OCI-LY7 (cell line): Measurements from ENCODE around the gene SLC22A6. TPM values are rescaled to one million over a fixed set of nuclear protein-coding genes. Genes with fewer than 3 reads are reported as not detected.

Source experiments
- BruUV-seq: library from RNA; stranded (reverse); fragments of 400-500 nt; replicated peaks from 2 replicates; lab custom pipeline; 2021; lab: Mats Ljungman, UMichigan
- CTCF ChIA-PET: fragments of 300-600 bp; sonication (Branson Sonifier 250); formaldehyde crosslinking; loops from one replicate; lab custom pipeline; 2022; ENCODE audit warnings: antibody characterized with exemption; ENCODE audit not compliant: unreplicated experiment; lab: Charles Lee
- POLR2A ChIA-PET: fragments of 300-600 bp; sonication (Branson Sonifier 250); formaldehyde crosslinking; loops from one replicate; lab custom pipeline; 2022; ENCODE audit warnings: antibody characterized with exemption; lab: Charles Lee
- DNase-seq: peaks from one replicate; pipeline ENCODE4 v3.0.0-alpha.2; 2015; ENCODE audit warnings: low spot score
- H2AFZ ChIP-seq: fragments of 200-600 bp; sonication (generic), shearing (Covaris generic); 2 replicates; pipeline ENCODE4 v1.6.1; 2014; ENCODE audit warnings: mild to moderate bottlenecking, antibody characterized with exemption, low read length, moderate library complexity
- H3K27ac ChIP-seq: fragments of 200-600 bp; sonication (generic); 2 replicates; pipeline ENCODE4 v1.5.1; 2014; ENCODE audit warnings: mixed run types, low read depth, mild to moderate bottlenecking, moderate library complexity, low read length, inconsistent platforms; ENCODE audit not compliant: poor library complexity, severe bottlenecking
- H3K36me3 ChIP-seq: fragments of 200-600 bp; sonication (generic); 2 replicates; pipeline ENCODE4 v1.6.1; 2014; ENCODE audit warnings: mild to moderate bottlenecking, antibody characterized with exemption, low read length, moderate library complexity, mixed read lengths; ENCODE audit not compliant: insufficient read depth
- H3K4me1 ChIP-seq: fragments of 200-600 bp; sonication (generic); 2 replicates; pipeline ENCODE4 v1.5.1; 2014; ENCODE audit warnings: mild to moderate bottlenecking, low read length; ENCODE audit not compliant: insufficient read depth, poor library complexity, severe bottlenecking
- H3K4me2 ChIP-seq: fragments of 200-600 bp; sonication (generic); 2 replicates; pipeline ENCODE4 v1.6.1; 2014; ENCODE audit warnings: mild to moderate bottlenecking, low read length
- H3K4me3 ChIP-seq: fragments of 200-600 bp; sonication (generic); 2 replicates; pipeline ENCODE4 v1.5.1; 2014; ENCODE audit warnings: mild to moderate bottlenecking, low read depth, low read length; ENCODE audit not compliant: poor library complexity, severe bottlenecking
- H3K79me2 ChIP-seq: fragments of 200-600 bp; sonication (generic); 2 replicates; pipeline ENCODE4 v1.6.1; 2016; ENCODE audit warnings: low read depth, mild to moderate bottlenecking, low read length, moderate library complexity, mixed read lengths; ENCODE audit not compliant: insufficient read depth
- H3K9me2 ChIP-seq: fragments of 200-600 bp; sonication (generic); 2 replicates; pipeline ENCODE4 v1.6.1; 2016; ENCODE audit warnings: mild to moderate bottlenecking, low read length, mixed read lengths; ENCODE audit not compliant: insufficient read depth
- H3K9me3 ChIP-seq: fragments of 200-600 bp; sonication (generic); 2 replicates; pipeline ENCODE4 v1.6.1; 2014; ENCODE audit warnings: mild to moderate bottlenecking, mixed run types, low read length, mixed read lengths
- H4K20me1 ChIP-seq: fragments of 200-600 bp; sonication (generic); 2 replicates; pipeline ENCODE4 v1.6.1; 2014; ENCODE audit warnings: mild to moderate bottlenecking, antibody characterized with exemption, low read length, moderate library complexity, mixed read lengths; ENCODE audit not compliant: insufficient read depth
- CTCF ChIP-seq: fragments of 200-600 bp; sonication (generic); conservative IDR thresholded peaks from 2 replicates; pipeline ENCODE4 v1.5.1; 2014; ENCODE audit warnings: mild to moderate bottlenecking, antibody characterized with exemption, low read length, moderate library complexity, mixed read lengths
- EZH2phosphoT487 ChIP-seq: fragments of 200-600 bp; sonication (generic); IDR thresholded peaks from 2 replicates; pipeline ENCODE4 v1.6.1; 2018; ENCODE audit warnings: low read depth, borderline replicate concordance, mild to moderate bottlenecking, mixed run types, antibody characterized with exemption, low read length, moderate library complexity, mixed read lengths
- intact Hi-C: fragments of 100-400 bp; cut with micrococcal nuclease; formaldehyde crosslinking; loops from one replicate; pipeline ENCODE4 v1.10.0; 2022; ENCODE audit not compliant: unreplicated experiment
- total RNA-seq, 2 experiments: library from RNA; depleted of rRNA in 1 of 2; stranded (reverse); fragments of >200 nt in 1 of 2; shearing (Covaris generic) in 1 of 2; gene quantifications; 2 replicates each; pipeline ENCODE4 v1.2.3, GENCODE V29; 2014 to 2022

The SLC22A6 gene
- total RNA-seq, 2 experiments from 2014 or later: not detected

GRCh38 chr11:62959422-62959980 is 25.3 kb downstream of the SLC22A6 start:
- Histone ChIP-seq H3K9me3 (no peaks in the 10 kb centered on the region), H3K4me3 (no peak overlapping the region), H3K9me2 (no peaks in the 10 kb centered on the region), H4K20me1 (no peaks in the 10 kb centered on the region), H3K27ac (no peak overlapping the region), H3K4me2 (no peak overlapping the region), H3K4me1 (no peaks in the 10 kb centered on the region), H3K79me2 (no peaks in the 10 kb centered on the region), H2AFZ (no peak overlapping the region), H3K36me3 (no peaks in the 10 kb centered on the region)
- no peak for DNase-seq
- TF ChIP-seq CTCF (no peak), EZH2phosphoT487 (no peak)
- ChIA-PET POLR2A (no interaction called here), CTCF (no interaction called here)
- no TSS peak for BruUV-seq
- intact Hi-C loops: no loop called here

GRCh38 chr11:62958547-62959421 is 26.0 kb downstream of the SLC22A6 start:
- no peak overlapping the region for H3K4me2 ChIP-seq
- TF ChIP-seq CTCF: no peak
- TF ChIP-seq EZH2phosphoT487: no peak
- ChIA-PET CTCF (no interaction called here), POLR2A (no interaction called here)
- no peak overlapping the region for H2AFZ ChIP-seq
- no peak for DNase-seq
- H3K27ac ChIP-seq: no peak overlapping the region
- H3K9me2 ChIP-seq: no peaks in the 10 kb centered on the region
- no peaks in the 10 kb centered on the region for H3K79me2 ChIP-seq
- H3K36me3 ChIP-seq: no peaks in the 10 kb centered on the region
- intact Hi-C loops: no loop called here
- H3K4me1 ChIP-seq: no peaks in the 10 kb centered on the region
- H3K9me3 ChIP-seq: no peaks in the 10 kb centered on the region
- no peaks in the 10 kb centered on the region for H4K20me1 ChIP-seq
- H3K4me3 ChIP-seq: no peak overlapping the region
- no TSS peak for BruUV-seq

GRCh38 chr11:62957147-62957546 is 27.6 kb downstream of the SLC22A6 start:
- H4K20me1 ChIP-seq: no peaks in the 10 kb centered on the region
- H3K4me2 ChIP-seq: no peak overlapping the region
- CTCF ChIA-PET: no interaction called here
- no peaks in the 10 kb centered on the region for H3K36me3 ChIP-seq
- H3K9me2 ChIP-seq: no peaks in the 10 kb centered on the region
- no peak overlapping the region for H2AFZ ChIP-seq
- intact Hi-C loops: no loop called here
- no peak overlapping the region for H3K27ac ChIP-seq
- no peaks in the 10 kb centered on the region for H3K79me2 ChIP-seq
- no peak overlapping the region for H3K4me3 ChIP-seq
- TF ChIP-seq EZH2phosphoT487 (no peak), CTCF (no peak)
- no peak for DNase-seq
- POLR2A ChIA-PET: no interaction called here
- H3K4me1 ChIP-seq: no peaks in the 10 kb centered on the region
- no TSS peak for BruUV-seq
- no peaks in the 10 kb centered on the region for H3K9me3 ChIP-seq
